GM12891 (cell line): Measurements from ENCODE around the gene ANKRD33B.

Experiments
- DNase-seq: peaks from one replicate; pipeline ENCODE4 v3.0.0; 2011; ENCODE audit warnings: low spot score; ENCODE audit not compliant: insufficient read length
- FAIRE-seq: peaks from 2 replicates; lab custom pipeline; 2011; peaks lifted over from hg19 to GRCh38; lab: Jason Lieb, UNC
- PAX5 ChIP-seq: IDR thresholded peaks from 2 replicates; pipeline ENCODE4 v1.6.1; 2011; ENCODE audit warnings: low read length, moderate library complexity, mild to moderate bottlenecking; ENCODE audit not compliant: insufficient read depth, severe bottlenecking
- POLR2A ChIP-seq: IDR thresholded peaks from 2 replicates; pipeline ENCODE4 v1.6.1; 2011; ENCODE audit warnings: low read depth, low read length, control low read depth
- POLR2AphosphoS5 ChIP-seq: IDR thresholded peaks from 2 replicates; pipeline ENCODE4 v1.6.1; 2011; ENCODE audit warnings: low read depth, low read length, control low read depth
- POU2F2 ChIP-seq: IDR thresholded peaks from 2 replicates; pipeline ENCODE4 v1.6.1; 2011; ENCODE audit warnings: low read depth, mild to moderate bottlenecking, control low read depth, low read length, moderate library complexity
- SPI1 ChIP-seq: IDR thresholded peaks from 2 replicates; pipeline ENCODE4 v1.6.1; 2011; ENCODE audit warnings: low read depth, low read length, control low read depth
- TAF1 ChIP-seq: IDR thresholded peaks from 2 replicates; pipeline ENCODE4 v1.6.1; 2011; ENCODE audit warnings: low read depth, low read length, control low read depth

ANKRD33B gene

DNA sequence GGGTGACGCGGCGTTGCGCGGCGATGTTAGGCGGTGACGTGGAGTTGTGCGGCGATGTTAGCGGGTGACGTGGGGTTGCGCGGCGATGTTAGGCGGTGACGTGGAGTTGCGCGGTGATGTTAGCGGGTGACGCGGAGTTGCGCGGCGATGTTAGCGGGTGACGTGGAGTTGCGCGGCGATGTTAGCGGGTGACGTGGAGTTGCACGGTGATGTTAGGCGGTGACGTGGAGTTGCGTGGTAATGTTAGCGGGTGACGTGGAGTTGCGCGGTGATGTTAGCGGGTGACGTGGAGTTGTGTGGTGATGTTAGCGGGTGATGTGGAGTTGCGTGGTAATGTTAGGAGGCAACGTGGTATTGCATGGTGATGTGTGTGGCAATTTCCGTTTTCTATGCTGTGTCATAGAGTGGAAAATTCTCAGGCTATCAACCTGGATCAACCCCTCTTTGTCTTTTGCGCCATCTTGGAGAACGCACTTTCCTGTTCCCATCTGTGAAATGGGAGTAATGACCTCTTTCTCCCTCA is 76.0 kb downstream of the ANKRD33B start:
- DNase-seq, result no peak
- FAIRE-seq, result peak; percentile 41
- TF ChIP-seq TAF1, result no peak
- no peak for TF ChIP-seq POU2F2
- no peak for TF ChIP-seq PAX5
- TF ChIP-seq POLR2A, result no peak
- TF ChIP-seq POLR2AphosphoS5, result no peak
- no peak for TF ChIP-seq SPI1

DNA sequence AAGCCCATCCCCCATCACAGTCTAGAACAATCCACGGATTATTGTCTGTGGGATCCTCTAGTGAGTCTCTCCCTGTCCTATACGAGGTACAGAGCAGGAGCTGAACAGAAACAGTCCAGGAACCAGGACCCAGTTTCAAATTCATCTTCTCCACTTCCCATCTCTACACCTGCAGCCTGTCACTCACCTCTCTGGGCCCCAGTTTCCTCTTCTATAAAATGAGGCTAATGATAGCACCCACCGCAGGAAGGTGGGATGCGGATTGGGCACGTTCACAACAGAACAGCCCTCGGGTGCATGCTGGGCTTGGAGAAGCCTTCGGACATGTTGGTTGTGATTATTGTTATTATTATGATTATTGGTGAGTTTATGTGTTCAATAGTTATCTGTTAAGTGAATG is 78.5 kb downstream of the ANKRD33B start:
- FAIRE-seq (no peak), DNase-seq (no peak)
- no peak for TF ChIP-seq POU2F2
- TF ChIP-seq PAX5, result no peak
- TF ChIP-seq POLR2AphosphoS5, result no peak
- TF ChIP-seq POLR2A, result no peak

DNA sequence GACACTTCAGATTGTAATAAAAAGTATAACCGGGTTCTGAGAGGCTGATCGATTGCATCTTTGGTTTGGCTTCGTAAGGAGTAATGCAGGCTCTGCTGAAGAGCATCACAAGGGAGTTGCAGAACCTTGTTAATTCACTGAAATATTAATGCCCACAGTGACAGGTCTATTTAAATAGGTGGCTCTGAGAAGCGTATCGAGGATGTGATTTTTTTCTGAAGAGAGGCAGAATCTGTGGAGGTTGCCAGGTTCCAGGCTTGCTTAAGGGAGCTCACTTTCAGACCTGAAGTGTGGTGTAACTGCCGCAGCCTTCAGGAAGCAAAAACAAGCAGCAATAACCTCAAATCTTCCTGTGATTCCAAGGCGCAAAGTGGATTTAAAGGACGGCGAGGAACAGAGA is 80.3 kb downstream of the ANKRD33B start:
- no peak for TF ChIP-seq POLR2AphosphoS5
- TF ChIP-seq SPI1, result no peak
- TF ChIP-seq POLR2A, result no peak
- no peak for TF ChIP-seq TAF1
- TF ChIP-seq POU2F2, result no peak
- no peak for TF ChIP-seq PAX5
- no peak for DNase-seq
- no peak for FAIRE-seq

DNA sequence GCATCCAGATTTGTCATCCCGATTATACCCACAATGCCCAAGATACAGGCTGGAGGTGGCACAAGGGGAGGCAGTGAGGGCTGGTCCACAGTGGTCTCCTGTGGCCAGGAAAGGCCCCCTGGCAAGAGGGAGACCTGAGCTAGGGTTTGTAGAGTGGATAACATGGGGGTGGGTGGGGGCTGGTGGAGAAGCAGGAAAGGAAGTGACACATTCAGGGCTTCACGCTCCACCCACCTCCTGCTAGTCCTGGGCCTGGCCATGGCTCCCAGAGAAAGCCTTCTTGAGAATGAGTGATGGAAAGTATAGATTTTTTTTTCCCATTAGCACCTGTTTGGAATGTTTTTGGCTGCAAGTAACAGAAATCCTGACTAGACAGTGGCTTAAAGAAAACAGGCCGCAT is 81.3 kb downstream of the ANKRD33B start:
- DNase-seq (no peak), FAIRE-seq (no peak)
- TF ChIP-seq SPI1, result peak; percentile 53
- TF ChIP-seq POU2F2, result peak; percentile 31; the same call in 1 of the 2 replicates
- TF ChIP-seq PAX5, result no peak
- TF ChIP-seq TAF1, result no peak
- TF ChIP-seq POLR2AphosphoS5, result no peak
- no peak for TF ChIP-seq POLR2A

DNA sequence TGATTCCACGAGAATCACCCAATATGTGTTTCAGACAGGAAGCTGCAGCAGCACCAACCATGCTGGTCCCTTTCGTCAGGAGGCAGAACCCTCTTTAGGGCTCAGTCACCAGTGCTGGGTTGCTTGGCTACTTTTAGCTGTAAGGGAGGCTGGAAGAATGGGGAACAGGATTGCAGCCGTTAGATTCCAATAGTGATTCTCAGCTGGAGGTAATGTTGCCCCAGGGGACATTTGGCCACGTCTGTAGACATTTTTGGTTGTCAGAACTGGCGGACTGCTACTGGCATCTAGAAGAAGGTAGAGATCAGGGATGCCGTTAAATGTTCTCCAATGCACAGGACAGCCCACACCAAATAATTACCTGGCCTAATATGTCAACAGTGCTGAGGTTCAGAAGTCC is 81.8 kb downstream of the ANKRD33B start:
- no peak for TF ChIP-seq POLR2AphosphoS5
- TF ChIP-seq PAX5, result no peak
- no peak for TF ChIP-seq POLR2A
- TF ChIP-seq SPI1, result no peak
- TF ChIP-seq TAF1, result no peak
- no peak for TF ChIP-seq POU2F2
- FAIRE-seq, result peak; percentile 66
- no peak for DNase-seq

DNA sequence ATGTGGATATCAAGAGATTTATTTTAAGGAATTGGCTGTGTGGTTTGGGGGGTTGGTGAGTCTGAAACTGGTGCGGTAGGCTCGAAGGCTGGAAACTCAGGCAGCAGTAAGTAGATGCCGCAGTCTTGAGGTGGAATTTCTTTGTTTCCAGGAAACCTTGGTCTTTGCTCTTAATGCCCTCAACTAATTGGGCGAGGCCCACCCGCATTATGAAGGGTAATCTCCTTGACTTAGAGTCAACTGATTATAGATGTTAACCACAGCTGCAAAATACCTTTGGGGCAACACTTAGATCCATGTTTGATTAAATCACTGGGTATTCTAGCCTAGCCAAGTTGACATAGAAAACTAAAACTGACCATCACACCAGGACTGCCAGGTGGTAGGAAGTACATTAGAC is 83.8 kb downstream of the ANKRD33B start:
- no peak for DNase-seq
- TF ChIP-seq SPI1 (no peak), POU2F2 (no peak), POLR2AphosphoS5 (no peak), TAF1 (no peak), POLR2A (no peak), PAX5 (no peak)
- FAIRE-seq, result no peak

DNA sequence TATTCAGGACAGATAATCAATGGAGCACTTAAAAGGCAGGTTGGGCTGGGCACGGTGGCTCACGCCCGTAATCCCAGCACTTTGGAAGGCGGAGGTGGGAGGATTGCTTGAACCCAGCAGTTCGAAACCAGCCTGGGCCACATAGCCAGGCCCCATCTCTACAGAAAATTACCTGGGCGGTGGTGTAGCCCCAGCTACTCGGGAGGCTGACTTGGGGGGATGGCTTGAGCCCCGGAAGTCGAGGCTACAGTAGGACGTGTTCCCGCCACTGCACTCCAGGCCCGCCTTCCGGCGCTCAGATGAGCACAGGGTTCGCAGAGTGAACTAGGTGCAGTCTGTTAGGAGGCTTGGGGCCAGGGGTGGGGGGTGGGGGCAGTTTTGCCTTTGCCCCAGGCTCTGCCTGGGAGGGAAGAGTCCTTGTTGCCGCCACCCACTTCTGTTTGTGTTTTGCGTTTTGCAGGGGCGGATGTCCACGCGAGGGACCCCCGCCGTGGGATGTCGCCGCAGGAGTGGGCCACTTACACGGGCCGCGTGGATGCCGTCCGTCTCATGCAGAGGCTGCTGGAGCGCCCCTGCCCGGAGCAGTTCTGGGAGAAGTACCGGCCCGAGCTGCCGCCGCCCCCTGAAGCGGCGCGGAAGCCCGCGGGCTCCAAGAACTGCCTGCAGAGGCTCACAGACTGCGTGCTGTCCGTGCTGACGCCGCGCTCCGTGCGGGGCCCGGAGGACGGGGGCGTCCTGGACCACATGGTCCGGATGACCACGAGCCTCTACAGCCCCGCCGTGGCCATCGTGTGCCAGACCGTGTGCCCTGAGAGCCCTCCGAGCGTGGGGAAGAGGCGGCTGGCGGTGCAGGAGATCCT is 85.2 kb downstream of the ANKRD33B start:
- FAIRE-seq, result no peak
- DNase-seq, result no peak

DNA sequence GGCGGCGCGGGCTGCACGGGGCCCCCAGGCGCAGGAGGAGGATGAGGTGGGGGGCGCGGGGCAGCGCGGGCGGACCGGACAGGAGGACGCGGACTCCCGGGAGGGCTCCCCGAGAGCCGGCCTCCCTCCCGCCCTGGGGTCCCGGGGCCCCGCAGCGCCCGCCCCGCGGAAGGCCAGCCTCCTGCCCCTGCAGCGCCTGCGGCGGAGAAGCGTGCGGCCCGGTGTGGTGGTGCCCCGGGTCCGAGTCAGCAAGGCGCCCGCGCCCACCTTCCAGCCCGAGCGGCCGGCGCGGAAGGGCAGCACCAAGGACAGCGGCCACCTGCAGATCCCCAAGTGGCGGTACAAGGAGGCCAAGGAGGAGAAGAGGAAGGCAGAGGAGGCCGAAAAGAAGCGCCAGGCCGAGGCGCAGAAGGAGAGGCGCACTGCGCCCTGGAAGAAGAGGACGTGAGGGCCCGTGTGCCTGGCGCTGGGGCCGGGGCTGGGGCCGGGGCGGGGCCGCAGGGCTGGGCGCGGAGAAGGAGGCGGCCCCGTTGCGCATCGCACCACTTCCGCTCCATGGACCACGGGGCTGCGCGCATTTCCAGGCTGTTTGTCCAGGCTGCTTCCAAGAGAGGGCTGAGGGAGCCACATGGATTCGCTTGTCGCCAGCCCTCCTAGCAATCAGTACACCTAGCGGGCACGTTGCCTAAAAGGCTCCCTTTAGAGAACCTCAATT is 86.0 kb downstream of the ANKRD33B start:
- FAIRE-seq (no peak), DNase-seq (no peak)
- no peak for TF ChIP-seq POLR2A
- TF ChIP-seq POU2F2, result no peak
- TF ChIP-seq POLR2AphosphoS5, result no peak
- TF ChIP-seq PAX5, result no peak
- no peak for TF ChIP-seq SPI1
- no peak for TF ChIP-seq TAF1

More for the DNA sequence above, 85.2 kb downstream of the ANKRD33B start:
- TF ChIP-seq TAF1 (no peak), PAX5 (no peak), POLR2AphosphoS5 (peak; percentile 39; the same call in 1 of the 2 replicates), POU2F2 (no peak), SPI1 (no peak), POLR2A (no peak)

DNA sequence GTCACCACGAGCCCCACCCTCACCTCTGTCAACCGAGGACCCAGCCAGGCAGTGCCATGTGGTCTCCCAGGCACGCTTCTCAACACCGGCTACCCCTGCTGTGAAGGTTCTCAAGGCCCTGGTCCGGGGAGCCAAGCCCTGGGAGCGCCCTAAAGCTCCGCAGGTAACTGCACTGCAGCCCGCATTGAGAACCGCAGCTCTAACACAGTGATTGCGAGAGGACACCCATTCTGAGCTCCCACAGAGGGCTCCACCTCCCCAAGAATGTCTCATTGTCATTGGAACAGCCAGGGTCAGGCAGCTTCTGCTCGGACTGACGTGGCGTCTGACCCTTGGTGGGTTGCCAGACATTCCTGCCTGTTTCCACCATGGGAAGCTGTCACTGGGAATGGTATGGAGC is 88.3 kb downstream of the ANKRD33B start:
- FAIRE-seq (no peak), DNase-seq (no peak)
- TF ChIP-seq PAX5, result no peak
- no peak; the same call in 1 of the 2 replicates for TF ChIP-seq POLR2AphosphoS5
- no peak for TF ChIP-seq POU2F2
- TF ChIP-seq TAF1, result no peak
